GM23338 (cell line): ENCODE data around the gene CCNQ. TPM values are rescaled to one million over a fixed set of nuclear protein-coding genes. Genes with fewer than 3 reads are reported as not detected.

ENCODE experiments used
- ATAC-seq: fragments of 200-7000 bp; cut with Tn5 transposase; 3 replicates; pipeline ENCODE4 v1.9.1; 2020
- DNase-seq: peaks from one replicate; pipeline ENCODE4 v3.0.0-alpha.2; 2015; ENCODE audit warnings: low spot score
- H2AFZ ChIP-seq: fragments of 200-600 bp; sonication (generic); 2 replicates; pipeline ENCODE4 v1.8.0; 2016; ENCODE audit warnings: antibody characterized with exemption, mild to moderate bottlenecking, moderate library complexity
- H3F3A ChIP-seq: fragments of 200-600 bp; sonication (generic); replicated peaks from 2 replicates; pipeline ENCODE4 v1.8.0; 2017; ENCODE audit warnings: antibody characterized with exemption, mixed run types, low read depth
- H3K27ac ChIP-seq: fragments of 200-600 bp; sonication (generic); 2 replicates; pipeline ENCODE4 v1.6.1; 2016; ENCODE audit warnings: low read depth
- H3K27me3 ChIP-seq: fragments of 200-600 bp; sonication (generic); 2 replicates; pipeline ENCODE4 v1.8.0; 2016; ENCODE audit warnings: mild to moderate bottlenecking, mixed run types, moderate library complexity; ENCODE audit not compliant: insufficient read depth
- H3K36me3 ChIP-seq: fragments of 200-600 bp; sonication (generic); 2 replicates; pipeline ENCODE4 v1.8.0; 2016; ENCODE audit warnings: mild to moderate bottlenecking; ENCODE audit not compliant: insufficient read depth
- H3K4me1 ChIP-seq: fragments of 200-600 bp; sonication (generic); 2 replicates; pipeline ENCODE4 v1.8.0; 2016; ENCODE audit warnings: mild to moderate bottlenecking, moderate library complexity; ENCODE audit not compliant: insufficient read depth
- H3K4me2 ChIP-seq: fragments of 200-600 bp; sonication (generic); 2 replicates; pipeline ENCODE4 v1.7.1; 2017; ENCODE audit warnings: mixed run types
- H3K4me3 ChIP-seq: fragments of 200-600 bp; sonication (generic); 2 replicates; pipeline ENCODE4 v1.6.1; 2016; ENCODE audit warnings: mixed run types
- H3K79me2 ChIP-seq: fragments of 200-600 bp; sonication (generic); replicated peaks from 2 replicates; pipeline ENCODE4 v1.8.0; 2017; ENCODE audit warnings: mild to moderate bottlenecking; ENCODE audit not compliant: insufficient read depth
- H3K9me2 ChIP-seq: fragments of 200-600 bp; sonication (generic); 2 replicates; pipeline ENCODE4 v1.8.0; 2017; ENCODE audit not compliant: insufficient read depth
- H4K20me1 ChIP-seq: fragments of 200-600 bp; sonication (generic); replicated peaks from 2 replicates; pipeline ENCODE4 v1.8.0; 2017; ENCODE audit warnings: mild to moderate bottlenecking; ENCODE audit not compliant: insufficient read depth
- H3K27ac Mint-ChIP-seq: 2 replicates; pipeline ENCODE4 v1.8.0; 2020; ENCODE audit warnings: inconsistent platforms, mild to moderate bottlenecking, moderate library complexity, mixed read lengths
- H3K27me3 Mint-ChIP-seq: 3 replicates; pipeline ENCODE4 v1.8.0; 2022; ENCODE audit warnings: low read depth, mild to moderate bottlenecking, moderate library complexity, mixed read lengths, inconsistent platforms; ENCODE audit not compliant: insufficient read depth, poor library complexity
- H3K36me3 Mint-ChIP-seq: 3 replicates; pipeline ENCODE4 v1.8.0; 2021; ENCODE audit warnings: low read depth, mild to moderate bottlenecking, inconsistent platforms, moderate library complexity, mixed read lengths
- H3K4me1 Mint-ChIP-seq: 3 replicates; pipeline ENCODE4 v1.8.0; 2020; ENCODE audit warnings: mild to moderate bottlenecking, inconsistent platforms, mixed read lengths
- H3K4me3 Mint-ChIP-seq: 3 replicates; pipeline ENCODE4 v1.8.0; 2021; ENCODE audit warnings: moderate library complexity, mild to moderate bottlenecking, inconsistent platforms, mixed read lengths
- H3K9me3 Mint-ChIP-seq: 3 replicates; pipeline ENCODE4 v1.8.0; 2020; ENCODE audit warnings: moderate library complexity, mild to moderate bottlenecking, inconsistent platforms, mixed read lengths
- CREB1 ChIP-seq: fragments of 250-450 bp; sonication (Bioruptor Pico); IDR thresholded peaks from 2 replicates; pipeline ENCODE4 v1.5.0; 2020; ENCODE audit warnings: low read depth, mild to moderate bottlenecking, moderate library complexity
- ETS1 ChIP-seq: IDR thresholded peaks from 2 replicates; pipeline ENCODE4 v1.6.1; 2016; ENCODE audit warnings: antibody characterized with exemption
- EZH2 ChIP-seq: fragments of 200-600 bp; sonication (generic); IDR thresholded peaks from one replicate; pipeline ENCODE4 v1.8.0; 2017; ENCODE audit warnings: antibody characterized with exemption, mild to moderate bottlenecking, low read depth; ENCODE audit not compliant: unreplicated experiment
- EZH2phosphoT487 ChIP-seq: fragments of 200-600 bp; sonication (generic); IDR thresholded peaks from one replicate; pipeline ENCODE4 v1.8.1; 2018; ENCODE audit warnings: antibody characterized with exemption; ENCODE audit not compliant: unreplicated experiment
- JUNB ChIP-seq: IDR thresholded peaks from one replicate; pipeline ENCODE4 v1.6.1; 2016; ENCODE audit warnings: antibody characterized with exemption; ENCODE audit not compliant: unreplicated experiment
- NANOG ChIP-seq: IDR thresholded peaks from 2 replicates; pipeline ENCODE4 v1.6.1; 2016; ENCODE audit warnings: antibody characterized with exemption, borderline replicate concordance
- POLR2AphosphoS5 ChIP-seq: IDR thresholded peaks from 2 replicates; pipeline ENCODE4 v1.6.1; 2016; ENCODE audit warnings: antibody characterized with exemption, low read depth
- STAT1 ChIP-seq: IDR thresholded peaks from one replicate; pipeline ENCODE4 v1.6.1; 2016; ENCODE audit warnings: antibody characterized with exemption; ENCODE audit not compliant: unreplicated experiment
- ZNF114 ChIP-seq: fragments of 250-450 bp; sonication (Bioruptor Pico); IDR thresholded peaks from 2 replicates; pipeline ENCODE4 v1.5.0; 2020; ENCODE audit warnings: mild to moderate bottlenecking, moderate library complexity
- ZNF331 ChIP-seq: fragments of 250-450 bp; sonication (Bioruptor Pico); IDR thresholded peaks from 2 replicates; pipeline ENCODE4 v1.5.0; 2020; ENCODE audit warnings: low read depth, mild to moderate bottlenecking, moderate library complexity
- ZNF462 ChIP-seq: fragments of 250-450 bp; sonication (Bioruptor Pico); IDR thresholded peaks from 2 replicates; pipeline ENCODE4 v1.5.0; 2020; ENCODE audit warnings: mild to moderate bottlenecking, moderate library complexity
- polyA plus RNA-seq: library from polyadenylated mRNA; unstranded; fragments of >200 nt; fragmentation: Nextera tagmentation; extraction: Ambion mirVana; gene quantifications from 2 replicates; pipeline ENCODE4 v1.2.1, GENCODE V29; 2016
- total RNA-seq: library from RNA; depleted of rRNA; stranded (reverse); fragments of >200 nt; shearing (Covaris generic); gene quantifications from 2 replicates; pipeline ENCODE4 v1.2.3, GENCODE V29; 2014

The CCNQ gene
- total and polyA plus RNA-seq, 2 experiments from 2014 or later = 19.4 to 30.2 TPM

- H3K27ac ChIP-seq = no peak overlapping the region
- Mint-ChIP-seq H3K36me3 (no peaks in the 10 kb centered on the region), H3K27ac (no peak overlapping the region), H3K4me3 (no peak overlapping the region), H3K4me1 (peaks cover 2% of the 10 kb centered on the region; the same call in 1 of the 3 replicates), H3K9me3 (no peaks in the 10 kb centered on the region), H3K27me3 (peaks cover 3% of the 10 kb centered on the region)
- no peak overlapping the region for H3K4me2 ChIP-seq
- TF ChIP-seq CREB1 (CRISPR knock-in tag) = no peak
- TF ChIP-seq JUNB = no peak
- TF ChIP-seq EZH2 = no peak
- H3K9me2 ChIP-seq = no peaks in the 10 kb centered on the region
- no peaks in the 10 kb centered on the region for H3F3A ChIP-seq
- ATAC-seq = no peak
- H3K4me1 ChIP-seq = no peaks in the 10 kb centered on the region
- H3K27me3 ChIP-seq = no peaks in the 10 kb centered on the region
- H2AFZ ChIP-seq = no peak overlapping the region
- H4K20me1 ChIP-seq = no peaks in the 10 kb centered on the region
- no peaks in the 10 kb centered on the region for H3K36me3 ChIP-seq
- DNase-seq = no peak
- no peaks in the 10 kb centered on the region for H3K79me2 ChIP-seq
- no peak overlapping the region for H3K4me3 ChIP-seq
Measured at GRCh38 chrX:153625271-153626024, 26.5 kb upstream of the CCNQ start.

GRCh38 chrX:153624196-153625091, 25.5 kb upstream of the CCNQ start:
- no peak overlapping the region for H3K27ac Mint-ChIP-seq
- no peaks in the 10 kb centered on the region for H3F3A ChIP-seq
- TF ChIP-seq NANOG (no peak), ZNF331 (CRISPR knock-in tag) (no peak), CREB1 (CRISPR knock-in tag) (no peak), STAT1 (no peak), EZH2phosphoT487 (no peak), JUNB (no peak), POLR2AphosphoS5 (no peak), ZNF114 (CRISPR knock-in tag) (no peak), ETS1 (no peak), ZNF462 (no peak)

More at GRCh38 chrX:153624196-153625091, 25.5 kb upstream of the CCNQ start:
- no peaks in the 10 kb centered on the region for H4K20me1 ChIP-seq
- H3K4me3 Mint-ChIP-seq = no peak overlapping the region
- H3K4me2 ChIP-seq = no peak overlapping the region
- no peaks in the 10 kb centered on the region for H3K36me3 ChIP-seq
- H3K4me1 Mint-ChIP-seq = peaks cover 2% of the 10 kb centered on the region; the same call in 1 of the 3 replicates
- no peaks in the 10 kb centered on the region for H3K36me3 Mint-ChIP-seq
- no peaks in the 10 kb centered on the region for H3K79me2 ChIP-seq
- no peaks in the 10 kb centered on the region for H3K9me3 Mint-ChIP-seq
- no peaks in the 10 kb centered on the region for H3K9me2 ChIP-seq
- no peak overlapping the region for H3K27ac ChIP-seq
- no peak overlapping the region for H3K4me3 ChIP-seq
- no peak overlapping the region for H2AFZ ChIP-seq
- DNase-seq = no peak
- H3K4me1 ChIP-seq = no peaks in the 10 kb centered on the region
- H3K27me3 Mint-ChIP-seq = peaks cover 3% of the 10 kb centered on the region
- no peak for ATAC-seq
- no peaks in the 10 kb centered on the region for H3K27me3 ChIP-seq
